ENCODE results near the gene GPR179.

GPR179 gene

GRCh38 chr17:38342886-38343607 lies 709 bp downstream of the GPR179 start:
- DNase-seq (ENCODE audit: low read depth) = no peak

- DNase-seq (ENCODE audit: low read depth) = no peak
Observed at GRCh38 chr17:38341035-38341721, 2.6 kb downstream of the GPR179 start.

- no peak for DNase-seq (ENCODE audit: low read depth)
Observed at GRCh38 chr17:38339891-38340290, 3.9 kb downstream of the GPR179 start.

GRCh38 chr17:38338535-38338934 lies 5.2 kb downstream of the GPR179 start:
- DNase-seq (ENCODE audit: low read depth) = no peak

GRCh38 chr17:38338053-38338452 lies 5.7 kb downstream of the GPR179 start:
- DNase-seq (ENCODE audit: low read depth) = no peak

- DNase-seq (ENCODE audit: low read depth) = no peak
Observed at GRCh38 chr17:38336838-38337237, 6.9 kb downstream of the GPR179 start.

GRCh38 chr17:38334480-38335364 lies 9.0 kb downstream of the GPR179 start:
- DNase-seq (ENCODE audit: low read depth) = no peak

- no peak for DNase-seq (ENCODE audit: low read depth)
Observed at GRCh38 chr17:38333635-38334295, 10.0 kb downstream of the GPR179 start.

- DNase-seq (ENCODE audit: low read depth) = no peak
Observed at GRCh38 chr17:38332735-38333134, 11.0 kb downstream of the GPR179 start.

GRCh38 chr17:38330941-38331411 lies 12.8 kb downstream of the GPR179 start:
- DNase-seq (ENCODE audit: low read depth) = no peak

GRCh38 chr17:38329808-38330730 lies 13.7 kb downstream of the GPR179 start:
- no peak for DNase-seq (ENCODE audit: low read depth)

GRCh38 chr17:38329284-38329683 lies 14.5 kb downstream of the GPR179 start:
- DNase-seq (ENCODE audit: low read depth) = no peak

GRCh38 chr17:38328620-38329019 lies 15.1 kb downstream of the GPR179 start:
- no peak for DNase-seq (ENCODE audit: low read depth)

GRCh38 chr17:38327936-38328335 lies 15.8 kb downstream of the GPR179 start:
- DNase-seq (ENCODE audit: low read depth) = no peak

- DNase-seq (ENCODE audit: low read depth) = no peak
Observed at GRCh38 chr17:38326996-38327792, 16.6 kb downstream of the GPR179 start.

GRCh38 chr17:38325221-38325851 lies 18.4 kb downstream of the GPR179 start:
- no peak for DNase-seq (ENCODE audit: low read depth)

- DNase-seq (ENCODE audit: low read depth) = no peak
Observed at GRCh38 chr17:38324772-38325171, 19.0 kb downstream of the GPR179 start.

- DNase-seq (ENCODE audit: low read depth) = no peak
Observed at GRCh38 chr17:38324141-38324697, 19.5 kb downstream of the GPR179 start.

GRCh38 chr17:38322897-38323296 lies 20.9 kb downstream of the GPR179 start:
- no peak for DNase-seq (ENCODE audit: low read depth)
